GM12878 (cell line): ENCODE results near the gene RPL19. TPM values are rescaled to one million over a fixed set of nuclear protein-coding genes. Genes with fewer than 3 reads are reported as not detected.

Experiments used
- ATAC-seq: fragments of 200-7000 bp; cut with Tn5 transposase; 3 replicates; pipeline ENCODE4 v1.9.1; 2020; ENCODE audit warnings: mild to moderate bottlenecking, moderate library complexity
- BruUV-seq: library from RNA; stranded (reverse); fragments of 400-500 nt; replicated peaks from 2 replicates; lab custom pipeline; 2021; lab: Mats Ljungman, UMichigan
- CTCF ChIA-PET: fragments of 300-600 bp; sonication (Branson Sonifier 250); formaldehyde crosslinking; extraction: SDS; loops from one replicate; lab custom pipeline; 2021; ENCODE audit warnings: inconsistent platforms; lab: Yijun Ruan, JAX
- POLR2A ChIA-PET: fragments of 350-600 bp; formaldehyde crosslinking; extraction: SDS; loops from one replicate; lab custom pipeline; 2021; ENCODE audit warnings: inconsistent platforms; lab: Charles Lee
- RAD21 ChIA-PET: fragments of 300-600 bp; sonication (Branson Sonifier 250); formaldehyde crosslinking; loops from one replicate; lab custom pipeline; 2023; ENCODE audit warnings: antibody characterized with exemption; ENCODE audit not compliant: unreplicated experiment; lab: Charles Lee
- SMC1A ChIA-PET: fragments of 300-600 bp; sonication (Branson Sonifier 250); formaldehyde crosslinking; loops from one replicate; lab custom pipeline; 2023; ENCODE audit not compliant: unreplicated experiment, uncharacterized antibody; lab: Charles Lee
- DNase-seq: peaks from one replicate; pipeline ENCODE4 v3.0.0-alpha.2; 2011; ENCODE audit warnings: low read depth, low spot score
- FAIRE-seq: peaks from 3 replicates; lab custom pipeline; 2011; peaks lifted over from hg19 to GRCh38; lab: Jason Lieb, UNC
- H2AFZ ChIP-seq: 2 replicates; pipeline ENCODE4 v1.6.0; 2011; ENCODE audit warnings: low read depth, low read length, control low read depth; ENCODE audit not compliant: control insufficient read depth
- H3K27ac ChIP-seq: 2 replicates; pipeline ENCODE4 v1.5.1; 2011; ENCODE audit warnings: control low read depth; ENCODE audit not compliant: control insufficient read depth, insufficient read depth
- H3K27me3 ChIP-seq, 2 experiments: replicated peaks in 1 of 2; 2 replicates each; pipeline versions ENCODE4 v1.6.0 to v1.6.1; 2011; ENCODE audit warnings: low read length in 1 of 2; ENCODE audit not compliant: control insufficient read depth in 2 of 2, insufficient read depth in 2 of 2
- H3K36me3 ChIP-seq, 2 experiments: 2 replicates each; pipeline ENCODE4 v1.5.1; 2011; ENCODE audit warnings: low read length in 1 of 2; ENCODE audit not compliant: control insufficient read depth in 2 of 2, insufficient read depth in 2 of 2
- H3K4me1 ChIP-seq: 2 replicates; pipeline ENCODE4 v1.6.1; 2011; ENCODE audit warnings: mild to moderate bottlenecking, low read length, moderate library complexity, mixed read lengths; ENCODE audit not compliant: control insufficient read depth, insufficient read depth
- H3K4me2 ChIP-seq: 2 replicates; pipeline ENCODE4 v1.6.0; 2011; ENCODE audit warnings: control low read depth; ENCODE audit not compliant: control insufficient read depth, insufficient read depth
- H3K4me3 ChIP-seq: fragments of 200-600 bp; sonication (generic); 2 replicates; pipeline ENCODE4 v1.5.1; 2016
- H3K79me2 ChIP-seq: 2 replicates; pipeline ENCODE4 v1.6.0; 2011; ENCODE audit warnings: low read length; ENCODE audit not compliant: control insufficient read depth, insufficient read depth
- H3K9ac ChIP-seq: 2 replicates; pipeline ENCODE4 v1.8.0; 2011; ENCODE audit warnings: low read length, control low read depth, mixed read lengths; ENCODE audit not compliant: control insufficient read depth, insufficient read depth
- H3K9me3 ChIP-seq: replicated peaks from 3 replicates; pipeline ENCODE4 v1.5.1; 2011; ENCODE audit warnings: mild to moderate bottlenecking, low read length; ENCODE audit not compliant: control insufficient read depth, insufficient read depth
- H4K20me1 ChIP-seq: 2 replicates; pipeline ENCODE4 v1.6.0; 2011; ENCODE audit not compliant: control insufficient read depth, insufficient read depth
- ETV6 ChIP-seq, 2 experiments: fragments of 450-650 bp in 1 of 2; IDR thresholded peaks in 1 of 2; conservative IDR thresholded peaks in 1 of 2; 2 replicates each; pipeline ENCODE4 v1.6.1; 2014; ENCODE audit warnings: antibody characterized with exemption in 1 of 2, borderline replicate concordance in 1 of 2, low read depth in 1 of 2, mild to moderate bottlenecking in 1 of 2, moderate library complexity in 1 of 2
- GATAD2B ChIP-seq: fragments of 450-650 bp; conservative IDR thresholded peaks from 2 replicates; pipeline ENCODE4 v1.6.1; 2017; ENCODE audit warnings: low read depth, mild to moderate bottlenecking, moderate library complexity
- MEF2A ChIP-seq: IDR thresholded peaks from 2 replicates; pipeline ENCODE4 v1.6.1; 2011; ENCODE audit warnings: low read depth, mild to moderate bottlenecking, low read length, moderate library complexity; ENCODE audit not compliant: insufficient read depth
- MXI1 ChIP-seq: fragments of 150-350 bp; IDR thresholded peaks from 2 replicates; pipeline ENCODE4 v1.6.1; 2011; ENCODE audit warnings: low read depth, mild to moderate bottlenecking, inconsistent platforms, low read length, improper control_type of control experiment
- POU2F2 ChIP-seq: IDR thresholded peaks from 3 replicates; pipeline ENCODE4 v1.6.1; 2011; ENCODE audit warnings: low read depth, mild to moderate bottlenecking, low read length, borderline replicate concordance
- RFX5 ChIP-seq: IDR thresholded peaks from 2 replicates; pipeline ENCODE4 v1.6.1; 2011; ENCODE audit warnings: low read depth, low read length, improper control_type of control experiment
- TAF1 ChIP-seq: IDR thresholded peaks from 2 replicates; pipeline ENCODE4 v1.6.1; 2011; ENCODE audit warnings: mild to moderate bottlenecking, low read depth, low read length, borderline replicate concordance
- ZSCAN29 ChIP-seq: fragments of 450-650 bp; IDR thresholded peaks from 2 replicates; pipeline ENCODE4 v1.6.1; 2017; ENCODE audit warnings: mild to moderate bottlenecking, moderate library complexity
- WGBS: methylation state at CpG from one replicate; pipeline ENCODE4 v1.1.6; 2016; ENCODE audit warnings: low lambda C conversion rate; ENCODE audit not compliant: insufficient replicate concordance, insufficient coverage; ENCODE audit errors: missing lambda C conversion rate; 5-methylcytosine and 5-hydroxymethylcytosine counted together
- in situ Hi-C: fragments of 300-500 bp; cut with MboI; formaldehyde crosslinking; loops from 9 replicates; pipeline ENCODE4 v1.14.3; 2018; ENCODE audit warnings: mixed read lengths
- intact Hi-C: fragments of 100-400 bp; cut with micrococcal nuclease; formaldehyde crosslinking; loops from one replicate; pipeline ENCODE4 v1.14.2; 2022; ENCODE audit not compliant: unreplicated experiment
- polyA plus RNA-seq, 11 experiments: library from polyadenylated mRNA; depleted of rRNA in 4 of 11; unstranded in 6 of 11; stranded (reverse) in 5 of 11; fragments of >200 nt; fragmentation: Nextera tagmentation in 4 of 11; fragmentation: Illumina TruSeq in 1 of 11; extraction: Ambion mirVana in 4 of 11; extraction: Trizol in 1 of 11; gene quantifications; 1 replicate in 1 of 11; 2 replicates in 10 of 11; pipeline versions ENCODE4 v1.2.1 to v1.2.3, GENCODE V29; 2011 to 2016; ENCODE audit warnings: inconsistent platforms in 2 of 11, missing spikeins in 2 of 11, low read depth in 1 of 11
- total RNA-seq, 4 experiments: library from RNA; depleted of rRNA in 3 of 4; stranded (reverse); fragments of >200 nt in 3 of 4; fragmentation: Illumina TruSeq in 1 of 4; extraction: Trizol in 1 of 4; gene quantifications; 2 replicates each; pipeline versions ENCODE4 v1.2.1 to v1.2.3, GENCODE V29; 2013 to 2021
- TF ChIP-seq, protein P1 (sequence below): IDR thresholded peaks from 2 replicates; pipeline ENCODE4 v1.6.1; 2011; ENCODE audit warnings: borderline replicate concordance, low read depth, mild to moderate bottlenecking, moderate library complexity, mixed read lengths, low read length; ENCODE audit not compliant: insufficient read depth; ENCODE audit errors: extremely low read length
- TF ChIP-seq, protein P2 (sequence below): fragments of 450-650 bp; IDR thresholded peaks from 2 replicates; pipeline ENCODE4 v1.6.1; 2016; ENCODE audit warnings: mild to moderate bottlenecking

The RPL19 gene
- total and polyA plus RNA-seq, 10 of the 15 experiments (the other 5 are each of a cell fraction or from before 2014, with no cell fraction given) = 1,862 to 5,536 (median 3,836) TPM

DNA sequence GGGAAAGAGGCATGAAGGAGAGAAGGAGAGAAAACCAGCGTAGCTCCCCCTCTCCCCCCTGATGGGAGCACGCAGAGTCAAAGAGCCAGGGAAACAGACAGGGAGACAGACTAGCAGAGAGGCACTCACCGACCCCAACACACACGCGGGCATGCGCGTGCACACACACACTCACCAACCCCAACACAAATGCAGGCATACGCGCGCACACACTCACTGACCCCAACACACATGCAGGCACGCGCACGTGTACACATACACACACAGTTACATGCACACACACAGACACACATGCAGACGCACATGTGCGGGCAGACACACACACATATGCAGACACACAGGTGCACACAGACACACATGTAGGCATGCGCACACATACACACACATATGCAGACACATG, 7.2 kb upstream of the RPL19 start:
- Histone ChIP-seq H3K9ac (no peak overlapping the region), H4K20me1 (no peaks in the 10 kb centered on the region), H3K4me1 (peaks cover 10% of the 10 kb centered on the region), H3K27me3 (no peaks in the 10 kb centered on the region), H3K36me3 (peaks cover 0 to 6% of the 10 kb centered on the region in 2 experiments; a peak in 2 of 4 replicates), H3K79me2 (peaks cover 9% of the 10 kb centered on the region), H3K4me2 (no peak overlapping the region), H2AFZ (no peak overlapping the region), H3K27ac (no peak overlapping the region), H3K4me3 (no peak overlapping the region), H3K9me3 (no peaks in the 10 kb centered on the region)
- no TSS peak for BruUV-seq
- TF ChIP-seq MXI1 (no peak), TAF1 (no peak), ZSCAN29 (no peak), GATAD2B (no peak), MEF2A (no peak), RFX5 (no peak), POU2F2 (no peak), ETV6 (conservative IDR thresholded peaks at IDR 0.05 in 1 of 2, IDR thresholded peaks at IDR 0.05 in 1 of 2; ENCODE audit: borderline replicate concordance in 1 of 2, low read depth in 1 of 2) (no peak)
- TF ChIP-seq, protein P1, sequence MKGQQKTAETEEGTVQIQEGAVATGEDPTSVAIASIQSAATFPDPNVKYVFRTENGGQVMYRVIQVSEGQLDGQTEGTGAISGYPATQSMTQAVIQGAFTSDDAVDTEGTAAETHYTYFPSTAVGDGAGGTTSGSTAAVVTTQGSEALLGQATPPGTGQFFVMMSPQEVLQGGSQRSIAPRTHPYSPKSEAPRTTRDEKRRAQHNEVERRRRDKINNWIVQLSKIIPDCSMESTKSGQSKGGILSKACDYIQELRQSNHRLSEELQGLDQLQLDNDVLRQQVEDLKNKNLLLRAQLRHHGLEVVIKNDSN = no peak
- TF ChIP-seq, protein P2, sequence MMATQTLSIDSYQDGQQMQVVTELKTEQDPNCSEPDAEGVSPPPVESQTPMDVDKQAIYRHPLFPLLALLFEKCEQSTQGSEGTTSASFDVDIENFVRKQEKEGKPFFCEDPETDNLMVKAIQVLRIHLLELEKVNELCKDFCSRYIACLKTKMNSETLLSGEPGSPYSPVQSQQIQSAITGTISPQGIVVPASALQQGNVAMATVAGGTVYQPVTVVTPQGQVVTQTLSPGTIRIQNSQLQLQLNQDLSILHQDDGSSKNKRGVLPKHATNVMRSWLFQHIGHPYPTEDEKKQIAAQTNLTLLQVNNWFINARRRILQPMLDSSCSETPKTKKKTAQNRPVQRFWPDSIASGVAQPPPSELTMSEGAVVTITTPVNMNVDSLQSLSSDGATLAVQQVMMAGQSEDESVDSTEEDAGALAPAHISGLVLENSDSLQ = no peak
- WGBS = over 99% methylated on average over 16 of the region's 16 CpGs
- ChIA-PET SMC1A (no interaction called here), CTCF (interaction anchor here (1.4 to 5.3 kb wide), 3 partner anchors 28 to 52 kb away, joined by 4 to 21 read pairs (median 6); partner anchors contain the start of gene ARL5C), RAD21 (no interaction called here), POLR2A (no interaction called here)
- no peak for DNase-seq
- intact Hi-C loops (no loop called here), in situ Hi-C loops (no loop called here)
- FAIRE-seq = no peak
- ATAC-seq = no peak
